ENCODE results near the gene LCLAT1.

The LCLAT1 gene

DNA sequence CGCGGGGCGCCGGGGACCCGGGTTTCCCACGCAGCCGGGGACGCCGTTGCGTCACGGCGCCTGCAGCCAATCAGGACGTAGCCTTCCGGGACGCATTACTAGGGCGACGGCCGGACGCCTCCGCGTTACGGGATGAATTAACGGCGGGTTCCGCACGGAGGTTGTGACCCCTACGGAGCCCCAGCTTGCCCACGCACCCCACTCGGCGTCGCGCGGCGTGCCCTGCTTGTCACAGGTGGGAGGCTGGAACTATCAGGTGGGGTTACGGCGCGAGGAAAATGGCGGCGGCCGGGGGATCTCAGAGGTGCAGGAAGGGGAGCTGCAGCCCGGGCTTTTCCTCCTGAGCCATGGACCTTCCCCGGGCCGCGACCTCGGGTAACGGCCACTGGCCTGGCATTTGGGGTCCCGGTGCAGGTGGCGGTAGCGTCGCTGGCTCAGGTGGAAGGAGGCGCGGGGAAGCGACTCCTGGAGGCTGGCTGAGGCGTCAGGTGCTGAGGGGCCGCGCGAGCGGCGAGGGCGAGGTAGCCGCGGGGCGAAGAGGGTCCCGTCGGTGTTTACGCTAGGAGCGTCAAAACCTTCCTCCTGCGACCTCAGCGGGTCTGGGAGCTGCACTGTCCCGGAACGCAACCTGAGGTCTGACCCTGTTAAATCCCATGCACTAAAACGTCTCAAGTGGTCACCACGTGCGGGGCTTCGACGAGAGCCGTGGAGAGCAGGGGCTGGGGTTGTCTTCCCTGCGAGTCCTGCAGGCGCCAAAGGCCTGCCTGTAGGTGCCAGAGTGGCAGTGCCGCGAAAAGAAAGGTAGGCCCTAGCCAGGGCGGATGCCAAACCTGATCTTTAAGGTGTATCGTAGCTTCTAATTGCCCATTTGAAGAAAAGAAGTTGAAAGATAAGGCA, at the start of gene LCLAT1:
LCLAT1 (plus strand) TSS at position 98 of the 897 bp plus-strand sequence. CDS start 78,345 bp downstream, outside the sequence.
- DNase-seq (ENCODE audit: low read depth in 2 of 2), result peak; percentile 75 to 84

DNA sequence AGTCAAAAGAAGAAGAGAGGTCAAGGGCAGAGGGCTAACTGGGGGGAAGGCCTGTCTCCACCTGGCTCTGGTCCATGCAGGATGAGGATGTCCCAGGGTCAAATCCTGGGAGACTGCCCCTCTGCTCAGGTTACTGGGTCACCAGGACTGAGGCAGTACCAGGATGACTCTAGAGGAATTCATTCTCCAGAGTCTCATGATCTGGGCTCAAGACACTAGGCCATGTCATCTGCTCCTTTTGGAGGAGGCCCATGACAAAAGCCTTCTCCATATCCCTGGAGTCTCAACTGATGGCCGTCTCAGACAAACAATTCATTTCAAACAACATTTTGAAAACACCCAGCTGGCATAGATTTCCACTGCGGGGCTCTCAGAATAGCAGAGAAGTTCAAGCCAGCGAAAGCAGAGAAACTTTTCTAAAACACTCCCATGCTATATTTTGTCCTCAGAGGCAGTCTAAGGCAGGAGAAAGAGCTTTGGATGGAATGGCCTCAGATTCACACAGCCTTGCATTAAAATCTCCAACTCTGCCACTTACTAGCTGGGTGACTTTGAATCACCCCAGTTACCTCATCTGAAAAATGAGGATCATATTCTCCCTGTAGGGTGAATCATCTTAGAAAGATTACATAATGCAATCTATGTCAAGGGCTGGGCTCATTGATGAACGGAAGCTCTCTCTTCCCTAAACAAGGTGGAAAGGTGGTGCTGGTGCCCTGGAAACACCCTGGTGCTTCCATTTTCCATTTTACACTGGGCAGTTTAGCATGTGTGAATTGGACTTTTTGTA, 48.8 kb upstream of the LCLAT1 start:
- DNase-seq (ENCODE audit: low read depth in 2 of 2), result no peak

DNA sequence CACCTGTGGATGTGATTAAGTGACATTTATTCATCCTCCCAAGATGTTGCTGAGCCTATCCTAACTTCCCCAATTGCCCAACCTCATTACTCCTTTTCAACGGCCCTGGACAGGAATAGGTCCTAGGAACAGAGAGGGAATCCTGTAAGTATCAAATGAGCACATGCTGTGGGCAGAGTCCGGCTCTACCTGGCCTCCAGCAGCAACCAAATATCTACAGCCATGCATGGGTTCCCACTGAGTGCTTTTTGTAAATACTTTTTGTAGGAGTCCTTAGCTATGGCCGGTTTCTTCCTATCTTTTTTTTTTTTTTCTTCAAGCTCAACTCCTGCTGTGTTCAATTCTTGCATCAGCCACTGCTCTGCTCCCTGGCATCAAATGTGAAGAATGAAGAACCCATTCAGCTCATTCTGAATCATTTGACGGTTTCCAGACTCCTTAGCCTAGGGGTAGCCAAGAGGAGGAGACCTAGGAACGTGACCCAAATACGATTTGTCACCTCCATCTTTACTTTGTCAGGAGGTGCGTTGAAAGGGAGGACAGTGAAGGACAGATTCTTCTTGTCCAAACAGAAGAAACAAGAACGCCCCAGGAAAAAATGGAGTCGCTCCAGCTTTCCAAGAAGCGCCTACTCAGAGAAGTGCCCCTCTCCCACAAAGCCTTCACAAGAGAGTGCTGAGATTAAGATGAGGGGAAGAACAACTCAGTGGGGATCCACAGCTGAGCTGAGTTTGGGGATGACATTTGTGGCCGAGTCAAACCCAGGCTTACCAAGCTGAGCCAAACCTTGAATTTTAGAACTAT, 46.7 kb upstream of the LCLAT1 start:
- DNase-seq (ENCODE audit: low read depth in 2 of 2), result no peak

DNA sequence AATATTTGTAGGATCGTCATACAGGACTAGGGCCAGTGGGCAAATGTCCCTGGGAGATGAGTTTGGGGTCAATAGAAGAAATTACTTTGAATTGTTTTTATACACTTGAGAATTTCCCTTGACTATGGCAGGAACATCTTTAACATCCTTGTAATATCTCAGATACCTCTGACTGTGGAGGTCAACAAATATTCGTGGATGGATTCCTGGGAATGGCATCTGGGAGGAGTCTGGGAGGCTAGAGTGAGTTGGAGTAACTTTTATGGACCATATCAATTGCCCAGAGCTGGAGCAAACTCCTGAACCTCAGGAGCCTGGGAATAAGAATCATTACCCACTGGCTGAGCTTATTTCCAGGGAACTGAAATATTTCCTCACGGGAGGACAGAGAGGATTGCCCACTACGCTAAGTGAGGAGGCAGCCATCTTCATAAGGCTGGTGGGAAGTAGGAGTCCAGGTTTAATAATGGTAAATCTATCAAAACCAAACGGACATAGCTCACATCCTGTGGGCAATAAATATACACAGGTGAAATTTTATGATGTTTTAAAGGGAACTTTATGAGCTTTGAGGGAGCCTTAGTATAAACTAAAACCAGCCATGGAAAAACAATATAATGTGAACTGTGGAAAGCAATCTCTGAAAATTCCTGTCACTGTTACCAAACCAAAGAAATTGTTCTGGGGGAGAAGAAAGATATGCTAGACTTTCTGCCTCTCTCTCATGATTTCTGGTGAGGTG, 44.4 kb upstream of the LCLAT1 start:
- DNase-seq (ENCODE audit: low read depth in 2 of 2), result no peak

DNA sequence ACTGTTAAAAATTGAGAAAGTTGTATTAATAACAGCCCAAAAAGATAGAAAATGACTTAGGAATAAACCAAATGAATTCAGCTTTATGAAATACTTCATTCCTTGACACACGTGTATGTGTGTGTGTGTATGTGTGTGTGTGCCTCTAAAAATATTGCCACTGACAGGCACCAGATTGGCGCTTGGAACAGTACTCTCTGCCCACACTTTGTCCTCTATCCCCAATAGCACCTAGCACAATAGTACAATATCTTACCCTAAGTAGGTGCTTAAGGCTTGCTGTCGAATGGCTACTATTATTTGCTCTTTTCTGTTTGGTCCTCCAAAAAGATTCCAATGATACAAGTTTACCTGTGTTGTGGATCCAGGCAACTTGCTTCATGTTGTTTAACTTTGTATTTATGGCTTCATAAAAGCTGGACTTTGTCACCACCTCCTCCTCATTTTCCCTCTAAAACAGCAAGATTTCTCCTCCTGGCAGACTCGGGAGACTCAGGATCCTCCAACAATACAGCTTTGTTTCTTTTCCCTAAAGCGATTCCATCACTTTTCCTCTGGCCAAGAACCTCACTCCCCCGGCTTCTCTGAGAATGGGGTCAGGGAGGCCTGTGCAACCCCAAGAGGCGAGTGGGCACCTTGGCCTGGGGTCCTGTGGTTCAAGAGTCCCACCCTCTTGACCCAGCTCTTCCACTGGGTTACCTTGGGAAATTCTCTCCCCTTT, 43.3 kb upstream of the LCLAT1 start:
- no peak for DNase-seq (ENCODE audit: low read depth in 2 of 2)

DNA sequence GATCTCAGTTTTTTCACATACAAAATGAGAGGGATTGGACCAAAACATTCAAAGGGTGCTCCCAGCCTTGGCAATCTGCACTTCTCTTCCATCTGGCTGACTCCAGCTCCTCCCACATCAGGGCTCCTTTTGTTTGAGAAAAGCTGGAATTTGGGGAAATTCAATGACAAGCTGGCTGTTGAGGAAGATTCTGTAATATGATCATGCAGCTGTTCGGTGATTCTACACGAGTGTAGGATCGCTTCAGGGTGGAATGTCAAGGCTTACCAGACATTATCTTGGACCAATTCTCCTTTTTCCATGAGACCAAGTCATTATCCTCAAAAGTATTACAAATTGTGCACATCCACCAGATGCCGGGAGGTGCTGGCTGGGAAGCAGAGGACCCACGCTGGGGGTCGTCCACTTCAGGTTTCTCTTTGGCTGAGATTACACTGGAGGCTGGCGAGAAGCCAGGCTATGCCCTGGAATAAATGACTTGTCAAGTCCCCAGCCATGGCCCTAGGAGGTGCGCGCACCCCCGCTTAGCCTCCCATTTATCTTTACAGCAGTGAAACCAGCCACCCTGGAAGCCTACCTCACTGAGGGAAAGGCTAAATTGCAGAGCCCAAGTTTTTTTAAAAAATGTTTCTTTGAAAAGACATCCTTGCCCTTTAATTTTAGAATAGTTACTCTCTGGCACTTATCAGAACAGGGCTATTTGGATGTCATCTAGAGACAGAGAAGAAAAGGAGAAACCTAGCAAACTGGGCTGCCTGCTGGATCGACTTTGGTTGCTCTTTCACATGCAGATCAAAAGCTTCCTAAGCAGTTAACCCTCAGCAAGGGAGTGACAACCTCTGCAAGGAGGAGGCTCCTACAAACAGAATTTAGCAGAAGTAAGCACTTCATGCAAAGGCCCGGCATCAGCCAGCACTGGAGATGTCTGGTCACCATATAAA, 42.5 kb upstream of the LCLAT1 start:
- no peak for DNase-seq (ENCODE audit: low read depth in 2 of 2)

GRCh38 chr2:30405260-30405605, 41.8 kb upstream of the LCLAT1 start:
- DNase-seq (ENCODE audit: low read depth in 2 of 2), result no peak

- DNase-seq (ENCODE audit: low read depth in 2 of 2), result no peak
Measured at GRCh38 chr2:30406853-30407252, 40.2 kb upstream of the LCLAT1 start.

- DNase-seq (ENCODE audit: low read depth in 2 of 2), result no peak
Measured at GRCh38 chr2:30408961-30409387, 38.1 kb upstream of the LCLAT1 start.

GRCh38 chr2:30410217-30410616, 36.8 kb upstream of the LCLAT1 start:
- no peak for DNase-seq (ENCODE audit: low read depth in 2 of 2)

DNA sequence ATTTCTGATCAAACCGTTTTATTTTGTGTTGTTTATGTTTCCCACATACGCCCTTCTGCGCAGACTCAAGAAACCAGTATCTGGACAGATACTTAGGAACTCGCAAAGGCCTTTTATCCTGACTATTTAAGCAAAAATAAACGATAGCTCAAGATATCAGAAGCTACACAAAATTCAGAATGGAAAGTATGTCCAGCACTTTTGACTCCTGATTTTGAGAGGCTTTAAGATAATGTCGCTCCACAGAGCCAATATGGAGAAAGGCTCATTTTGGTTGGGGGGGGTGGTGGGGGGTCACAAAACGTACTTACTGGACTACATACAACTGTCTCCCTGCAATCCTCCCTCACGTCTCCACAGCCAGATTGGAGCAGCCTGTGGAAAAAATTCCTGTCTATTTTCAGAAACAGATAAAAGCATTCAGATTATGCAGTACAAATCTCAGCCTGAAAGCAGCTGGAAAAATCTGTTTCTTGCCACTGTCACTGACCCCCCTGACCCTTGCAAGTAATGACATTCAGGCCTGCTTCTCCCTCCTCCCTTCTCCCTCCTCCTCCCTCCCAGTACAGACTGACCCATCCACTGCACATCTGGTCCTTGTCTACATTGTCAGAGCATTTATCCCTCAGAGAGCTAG, 34.9 kb upstream of the LCLAT1 start:
- DNase-seq (ENCODE audit: low read depth in 2 of 2), result no peak

GRCh38 chr2:30412684-30413570, 34.1 kb upstream of the LCLAT1 start:
- DNase-seq (ENCODE audit: low read depth in 2 of 2), result no peak

GRCh38 chr2:30414961-30415360, 32.1 kb upstream of the LCLAT1 start:
- DNase-seq (ENCODE audit: low read depth in 2 of 2), result no peak

DNA sequence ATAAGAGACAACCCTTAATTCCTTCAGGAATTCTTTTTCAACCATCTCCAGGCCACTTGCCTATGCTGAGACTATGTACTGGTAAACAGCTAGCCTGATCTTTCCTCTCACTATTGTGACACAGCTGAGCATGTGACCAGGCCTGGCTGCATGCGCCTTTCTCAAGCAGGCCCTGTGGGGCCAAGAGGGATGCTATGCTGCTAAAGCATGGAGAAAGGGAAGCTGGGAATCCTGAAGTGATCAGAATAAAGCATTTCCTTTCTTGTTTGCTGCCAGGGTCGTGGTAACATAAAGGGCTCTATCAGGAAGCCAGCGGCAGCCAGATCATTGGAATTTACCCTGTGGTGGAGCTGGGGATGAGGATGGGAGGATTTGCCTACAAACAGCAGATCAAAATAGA, 29.8 kb upstream of the LCLAT1 start:
- no peak for DNase-seq (ENCODE audit: low read depth in 2 of 2)

- no peak for DNase-seq (ENCODE audit: low read depth in 2 of 2)
Measured at GRCh38 chr2:30421026-30421603, 25.9 kb upstream of the LCLAT1 start.

DNA sequence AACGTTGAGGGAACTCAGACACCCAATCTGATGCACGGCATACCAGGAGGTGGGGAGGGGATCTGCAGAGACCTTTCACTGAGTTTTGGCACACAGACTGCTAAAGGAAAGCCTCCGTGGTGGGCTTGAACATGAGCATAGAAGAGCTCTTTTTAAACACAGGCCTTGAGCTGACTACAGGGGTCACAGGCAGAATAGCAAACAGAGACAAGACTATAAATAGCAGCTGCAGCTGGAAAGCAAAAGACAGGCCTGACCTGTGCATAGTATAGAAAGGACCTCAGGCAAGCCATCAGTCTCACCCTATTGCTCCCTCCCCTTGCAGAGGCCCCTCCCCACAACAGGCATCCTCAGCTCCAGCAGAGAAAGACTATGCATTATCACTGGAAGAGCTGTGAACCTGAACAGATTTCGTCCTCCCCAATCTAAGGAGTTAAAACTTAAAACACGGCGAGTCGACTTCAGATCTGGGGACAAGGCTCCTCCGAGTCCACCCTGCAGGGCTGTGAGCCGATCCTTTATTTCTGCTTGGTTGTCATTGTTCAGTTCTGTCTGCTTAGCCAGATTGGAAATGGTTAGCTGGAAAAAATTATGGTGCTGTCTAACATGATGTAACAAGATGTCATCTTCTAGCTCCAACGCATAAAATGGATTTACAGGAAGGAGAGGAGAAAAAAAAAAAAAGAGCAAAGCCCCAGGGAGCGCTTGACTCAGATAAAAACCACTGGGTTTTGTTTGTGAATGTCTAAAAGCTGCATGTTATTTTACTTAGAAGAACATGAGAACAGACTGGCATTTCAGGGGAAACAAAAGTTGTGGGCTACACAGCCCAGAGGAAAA, 25.2 kb upstream of the LCLAT1 start:
- DNase-seq (ENCODE audit: low read depth in 2 of 2), result no peak

Data from stimulated activated CD8-positive, alpha-beta memory T cell treated with anti-CD3 and anti-CD28 coated beads, Interleukin-15, amount 100 ng/mL, for 4 hours (primary cell).